HepG2 (cell line): Measurements from ENCODE around the gene NME4. TPM values are rescaled to one million over a fixed set of nuclear protein-coding genes. Genes with fewer than 3 reads are reported as not detected.

Experiments used
- ESRRA ChIP-seq: sonication (generic); formaldehyde crosslinking; IDR thresholded peaks from 2 replicates; pipeline ENCODE4 v1.5.1; 2020; ENCODE audit warnings: mild to moderate bottlenecking, low read depth, missing genetic modification reagents
- FOXP1 ChIP-seq, 2 experiments: fragments of 450-650 bp in 1 of 2; IDR thresholded peaks; 2 replicates each; pipeline ENCODE4 v1.6.1; 2017 to 2018; ENCODE audit warnings: antibody characterized with exemption in 1 of 2
- GTF2F1 ChIP-seq: fragments of 150-350 bp; IDR thresholded peaks from 2 replicates; pipeline ENCODE4 v1.6.1; 2014; ENCODE audit warnings: low read length
- GTF3A ChIP-seq: sonication (generic); formaldehyde crosslinking; conservative IDR thresholded peaks from 2 replicates; pipeline ENCODE4 v1.4.0; 2020; ENCODE audit warnings: mild to moderate bottlenecking, missing genetic modification reagents
- KIAA2018 ChIP-seq: sonication (generic); formaldehyde crosslinking; IDR thresholded peaks from 2 replicates; pipeline ENCODE4 v1.5.0; 2020; ENCODE audit warnings: mild to moderate bottlenecking, missing genetic modification reagents, borderline replicate concordance
- MBNL3 ChIP-seq: fragments of 250-450 bp; sonication (Bioruptor Pico); conservative IDR thresholded peaks from 2 replicates; pipeline ENCODE4 v1.8.0; 2022; ENCODE audit warnings: mild to moderate bottlenecking, inconsistent platforms
- NCOA5 ChIP-seq: sonication (generic); formaldehyde crosslinking; IDR thresholded peaks from 2 replicates; pipeline ENCODE4 v1.4.0; 2020; ENCODE audit warnings: missing genetic modification reagents
- NFE2 ChIP-seq: sonication (generic); formaldehyde crosslinking; IDR thresholded peaks from 2 replicates; pipeline ENCODE4 v1.4.0; 2020; ENCODE audit warnings: missing genetic modification reagents
- TBX2 ChIP-seq: sonication (generic); formaldehyde crosslinking; IDR thresholded peaks from 2 replicates; pipeline ENCODE4 v1.5.0; 2020; ENCODE audit warnings: missing genetic modification reagents, mild to moderate bottlenecking, borderline replicate concordance
- TFDP1 ChIP-seq: IDR thresholded peaks from 2 replicates; pipeline ENCODE4 v1.6.1; 2016; ENCODE audit warnings: missing compliant biosample characterization, missing genetic modification reagents, borderline replicate concordance
- ZEB1 ChIP-seq: IDR thresholded peaks from 2 replicates; pipeline ENCODE4 v1.6.1; 2012; ENCODE audit warnings: mild to moderate bottlenecking, low read depth, inconsistent platforms; ENCODE audit not compliant: insufficient replicate concordance
- ZFP91 ChIP-seq: sonication (generic); formaldehyde crosslinking; IDR thresholded peaks from 2 replicates; pipeline ENCODE4 v1.9.0; 2022; ENCODE audit warnings: missing genetic modification reagents, mild to moderate bottlenecking, borderline replicate concordance
- ZNF296 ChIP-seq: sonication (generic); formaldehyde crosslinking; conservative IDR thresholded peaks from 2 replicates; pipeline ENCODE4 v1.5.0; 2020; ENCODE audit warnings: mild to moderate bottlenecking, missing genetic modification reagents
- ZNF362 ChIP-seq: sonication (generic); formaldehyde crosslinking; IDR thresholded peaks from 2 replicates; pipeline ENCODE4 v1.4.0; 2020; ENCODE audit warnings: missing genetic modification reagents, mild to moderate bottlenecking, borderline replicate concordance
- ZNF577 ChIP-seq: sonication (generic); formaldehyde crosslinking; IDR thresholded peaks from 2 replicates; pipeline ENCODE4 v1.4.0; 2020; ENCODE audit warnings: mild to moderate bottlenecking, low read depth, missing genetic modification reagents, borderline replicate concordance
- ZNF598 ChIP-seq: sonication (generic); formaldehyde crosslinking; IDR thresholded peaks from 2 replicates; pipeline ENCODE4 v1.5.1; 2020; ENCODE audit warnings: mild to moderate bottlenecking, missing genetic modification reagents, borderline replicate concordance
- ZNF644 ChIP-seq: IDR thresholded peaks from 2 replicates; pipeline ENCODE4 v1.6.1; 2016; ENCODE audit warnings: low read depth
- ZZZ3 ChIP-seq: sonication (generic); formaldehyde crosslinking; IDR thresholded peaks from 2 replicates; pipeline ENCODE4 v1.4.0; 2020; ENCODE audit warnings: missing genetic modification reagents, mild to moderate bottlenecking, borderline replicate concordance
- polyA plus RNA-seq, 8 experiments: library from polyadenylated mRNA; depleted of rRNA in 3 of 8; stranded (reverse) in 7 of 8; unstranded in 1 of 8; fragments of >200 nt; fragmentation: Illumina TruSeq in 4 of 8; extraction: Trizol in 4 of 8; gene quantifications; 2 replicates each; pipeline versions ENCODE4 v1.2.1 to v1.2.3, GENCODE V29; 2011 to 2016; ENCODE audit warnings: low read depth in 4 of 8, missing spikeins in 1 of 8, mixed read lengths in 1 of 8; ENCODE audit not compliant: insufficient read depth in 1 of 8
- total RNA-seq, 5 experiments: library from RNA; depleted of rRNA; stranded (reverse); fragments of >200 nt; fragmentation: Illumina TruSeq; extraction: Trizol; gene quantifications; 2 replicates each; pipeline ENCODE4 v1.2.3, GENCODE V29; 2016; ENCODE audit warnings: low read depth in 1 of 5

The NME4 gene
- total and polyA plus RNA-seq, 2 of the 13 experiments (the other 11 are each of a cell fraction or from before 2014, with no cell fraction given): 121 to 263 TPM

- TF ChIP-seq KIAA2018: no peak
- no peak; the same call in 1 of the 2 replicates for TF ChIP-seq TBX2 (CRISPR knock-in tag)
- no peak for TF ChIP-seq ZZZ3 (CRISPR knock-in tag)
- no peak for TF ChIP-seq ZNF362 (CRISPR knock-in tag)
- no peak for TF ChIP-seq MBNL3
- no peak for TF ChIP-seq GTF2F1
- TF ChIP-seq FOXP1 (IDR thresholded peaks at IDR 0.05): no peak
- no peak for TF ChIP-seq FOXP1 (CRISPR knock-in tag; IDR thresholded peaks at IDR 0.05)
- TF ChIP-seq ZNF296 (CRISPR knock-in tag): no peak
- TF ChIP-seq ESRRA (CRISPR knock-in tag): no peak
- no peak for TF ChIP-seq GTF3A (CRISPR knock-in tag)
- no peak for TF ChIP-seq ZNF598
- no peak for TF ChIP-seq ZFP91
- TF ChIP-seq NCOA5 (CRISPR knock-in tag): no peak
- TF ChIP-seq TFDP1 (CRISPR knock-in tag): peak; percentile 83; the same call in 1 of the 2 replicates
- no peak for TF ChIP-seq ZEB1
- TF ChIP-seq NFE2 (CRISPR knock-in tag): no peak
- no peak for TF ChIP-seq ZNF644 (CRISPR knock-in tag)
- no peak for TF ChIP-seq ZNF577 (CRISPR knock-in tag)
These were observed 394 bp upstream of the NME4 start (continued) for GRCh38 chr16:396605-397004.
